ENCODE data around the gene IGDCC3.

- no peak for TF ChIP-seq CTCF (IDR thresholded peaks at IDR 0.05)
- no peak for TF ChIP-seq ZFX (IDR thresholded peaks at IDR 0.05; ENCODE audit: borderline replicate concordance)
These were observed 40.8 kb upstream of the IGDCC3 start for GRCh38 chr15:65418596-65418995.

All from 22Rv1 (cell line).